ENCODE data around the gene GRK2. TPM values are rescaled to one million over a fixed set of nuclear protein-coding genes. Genes with fewer than 3 reads are reported as not detected.

GRK2 gene
- total and polyA plus RNA-seq, 2 of the 13 experiments (the other 11 are each of a cell fraction or from before 2014, with no cell fraction given), result 31.3 to 42.4 TPM

GRCh38 chr11:67321313-67321871 is 55.1 kb downstream of the GRK2 start:
- Histone ChIP-seq H3K27ac (ENCODE audit: extremely low read length, insufficient read depth, low read length) (no peak overlapping the region), H3K4me2 (ENCODE audit: low read depth, low read length) (no peak overlapping the region), H3K9me3 (ENCODE audit: low read length) (no peaks in the 10 kb centered on the region), H3K79me2 (ENCODE audit: insufficient read depth, low read length) (no peaks in the 10 kb centered on the region), H3K36me3 (replicated peaks in 1 of 2; ENCODE audit: control insufficient read depth in 1 of 2, insufficient read depth in 2 of 2, low read length in 2 of 2) (no peaks in the 10 kb centered on the region), H3K27me3 (ENCODE audit: control insufficient read depth in 1 of 2, insufficient read depth in 2 of 2, low read length in 2 of 2) (no peaks in the 10 kb centered on the region), H4K20me1 (ENCODE audit: insufficient read depth, low read length) (no peaks in the 10 kb centered on the region), H3K4me1 (ENCODE audit: insufficient read depth, low read length) (peaks cover 13% of the 10 kb centered on the region), H3K4me3 (replicated peaks in 1 of 3; ENCODE audit: insufficient read depth in 1 of 3, low read depth in 2 of 3, low read length in 3 of 3) (no peak overlapping the region), H2AFZ (ENCODE audit: low read length) (no peak overlapping the region), H3K9ac (ENCODE audit: insufficient read depth, low read depth, low read length) (no peak overlapping the region)
- FAIRE-seq, result no peak
- ChIA-PET POLR2A (no interaction called here), CTCF (ENCODE audit: low intra/inter-chr PET ratio, low total read pairs) (no interaction called here)
- in situ Hi-C loops (cut with HindIII; ENCODE audit: extremely low pct_ligation_motif_present, low pct_unique_long_range_greater_than_20kb) (no loop called here), intact Hi-C loops (cut with micrococcal nuclease; ENCODE audit: unreplicated experiment) (no loop called here)
- TF ChIP-seq SCMH1 (CRISPR knock-in tag; IDR thresholded peaks at IDR 0.05; ENCODE audit: borderline replicate concordance) (no peak), BRCA1 (CRISPR knock-in tag; IDR thresholded peaks at IDR 0.05) (no peak), NKX3-1 (CRISPR knock-in tag; IDR thresholded peaks at IDR 0.05) (no peak), KMT2B (CRISPR knock-in tag; IDR thresholded peaks at IDR 0.05) (no peak), GABPB1 (CRISPR knock-in tag; IDR thresholded peaks at IDR 0.05) (no peak)
- ATAC-seq, result no peak
- no peak for DNase-seq (ENCODE audit: low spot score)
- 87% methylated on average over 5 of the region's 6 CpGs for WGBS (ENCODE audit: low lambda C conversion rate)
- no TSS peak for BruUV-seq (replicated peaks)

- ATAC-seq, result no peak
- CTCF ChIA-PET (ENCODE audit: low intra/inter-chr PET ratio, low total read pairs), result no interaction called here
- Histone ChIP-seq H3K27ac (ENCODE audit: extremely low read length, insufficient read depth, low read length) (no peak overlapping the region), H3K79me2 (ENCODE audit: insufficient read depth, low read length) (no peaks in the 10 kb centered on the region), H3K4me3 (replicated peaks in 1 of 3; ENCODE audit: insufficient read depth in 1 of 3, low read depth in 2 of 3, low read length in 3 of 3) (no peak overlapping the region), H3K9ac (ENCODE audit: insufficient read depth, low read depth, low read length) (no peak overlapping the region), H3K4me2 (ENCODE audit: low read depth, low read length) (no peak overlapping the region), H4K20me1 (ENCODE audit: insufficient read depth, low read length) (no peaks in the 10 kb centered on the region), H3K27me3 (ENCODE audit: control insufficient read depth in 1 of 2, insufficient read depth in 2 of 2, low read length in 2 of 2) (no peaks in the 10 kb centered on the region), H3K9me3 (ENCODE audit: low read length) (no peaks in the 10 kb centered on the region), H3K4me1 (ENCODE audit: insufficient read depth, low read length) (peaks cover 10% of the 10 kb centered on the region), H2AFZ (ENCODE audit: low read length) (no peak overlapping the region), H3K36me3 (replicated peaks in 1 of 2; ENCODE audit: control insufficient read depth in 1 of 2, insufficient read depth in 2 of 2, low read length in 2 of 2) (no peaks in the 10 kb centered on the region)
- in situ Hi-C loops (cut with HindIII; ENCODE audit: extremely low pct_ligation_motif_present, low pct_unique_long_range_greater_than_20kb) (no loop called here), intact Hi-C loops (cut with micrococcal nuclease; ENCODE audit: unreplicated experiment) (no loop called here)
- POLR2A ChIA-PET, result interaction anchor here (0.9 to 1.2 kb wide), 2 partner anchors 30 to 60 kb away, joined by 3 read pairs; no protein-coding TSS in a partner anchor
- no peak for DNase-seq (ENCODE audit: low spot score)
- whole genome bisulfite sequencing (ENCODE audit: low lambda C conversion rate), result 91% methylated on average over 3 of the region's 3 CpGs
- TF ChIP-seq UBTF (CRISPR knock-in tag; IDR thresholded peaks at IDR 0.05) (no peak), ETV6 (CRISPR knock-in tag; conservative IDR thresholded peaks at IDR 0.05) (no peak), SP140L (CRISPR knock-in tag; IDR thresholded peaks at IDR 0.05; ENCODE audit: borderline replicate concordance) (no peak), FOXA3 (CRISPR knock-in tag; IDR thresholded peaks at IDR 0.05) (no peak), E2F5 (CRISPR knock-in tag; conservative IDR thresholded peaks at IDR 0.05) (no peak), ZNF18 (CRISPR knock-in tag; IDR thresholded peaks at IDR 0.05; ENCODE audit: insufficient replicate concordance) (no peak), CSRNP2 (CRISPR knock-in tag; conservative IDR thresholded peaks at IDR 0.05; ENCODE audit: low read depth) (no peak), ZNF552 (CRISPR knock-in tag; IDR thresholded peaks at IDR 0.05; ENCODE audit: borderline replicate concordance) (no peak)
- BruUV-seq (replicated peaks), result no TSS peak
- FAIRE-seq, result no peak
Measured at GRCh38 chr11:67322049-67322448, 55.8 kb downstream of the GRK2 start.

Data from HepG2 (cell line).